A204.1 (cell line): Measurements from ENCODE around the gene NAALADL2.
"Not testable (repeated sequence)": the region's sequence is repeated elsewhere in the genome, so short reads cannot be mapped to it uniquely, and the experiment has no call there.

Experiments
- FAIRE-seq: peaks from 2 replicates; lab custom pipeline; 2012; peaks lifted over from hg19 to GRCh38; lab: Jason Lieb, UNC

Gene NAALADL2

DNA sequence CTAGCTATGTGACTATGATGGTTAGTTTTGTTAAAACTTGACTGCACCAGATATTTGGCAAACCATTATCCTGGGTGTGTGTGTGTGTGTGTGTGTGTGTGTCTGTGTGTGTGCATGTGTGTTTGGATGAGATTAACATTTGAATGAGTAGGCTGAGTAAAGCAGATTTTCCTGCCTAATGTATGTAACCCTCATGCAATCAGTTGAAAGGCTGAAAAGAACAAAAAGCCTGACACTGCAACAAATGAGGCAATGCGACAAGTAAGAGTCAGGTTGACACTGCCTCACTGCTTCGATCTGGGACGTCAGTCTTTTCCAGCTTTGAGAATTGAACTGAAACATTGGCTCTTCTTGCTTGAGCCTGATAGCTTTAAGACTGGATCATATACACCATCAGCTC lies 643.0 kb downstream of the NAALADL2 start:
- no peak for FAIRE-seq

DNA sequence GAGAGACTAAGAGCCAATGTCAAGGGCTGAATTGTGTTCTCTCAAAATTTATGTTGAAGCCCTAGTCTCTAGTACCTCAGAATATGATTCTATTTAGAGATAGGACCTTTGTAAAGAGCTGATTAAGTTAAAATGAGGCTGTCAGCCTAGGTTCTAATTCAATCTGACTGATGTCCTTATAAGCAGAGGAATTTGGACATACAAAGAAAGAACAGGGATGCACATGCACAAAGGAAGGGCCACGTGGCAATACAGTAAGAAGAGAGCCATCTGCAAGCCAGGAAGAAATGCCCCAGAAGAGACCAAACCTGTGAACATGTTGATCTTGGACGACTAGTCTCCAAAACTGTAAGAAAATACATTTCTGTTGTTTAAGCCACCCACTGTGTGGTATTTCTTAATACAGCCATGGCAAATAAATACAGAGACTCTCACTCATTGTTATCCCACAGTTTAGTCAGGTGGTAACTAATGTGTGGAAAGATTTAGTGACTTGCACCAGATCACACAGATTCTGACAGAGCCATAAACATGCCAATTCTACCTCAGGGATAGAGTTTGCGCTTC lies 652.2 kb downstream of the NAALADL2 start:
- no peak for FAIRE-seq

- FAIRE-seq, result no peak
These were observed 653.6 kb downstream of the NAALADL2 start for GRCh38 chr3:175512700-175513099.

DNA sequence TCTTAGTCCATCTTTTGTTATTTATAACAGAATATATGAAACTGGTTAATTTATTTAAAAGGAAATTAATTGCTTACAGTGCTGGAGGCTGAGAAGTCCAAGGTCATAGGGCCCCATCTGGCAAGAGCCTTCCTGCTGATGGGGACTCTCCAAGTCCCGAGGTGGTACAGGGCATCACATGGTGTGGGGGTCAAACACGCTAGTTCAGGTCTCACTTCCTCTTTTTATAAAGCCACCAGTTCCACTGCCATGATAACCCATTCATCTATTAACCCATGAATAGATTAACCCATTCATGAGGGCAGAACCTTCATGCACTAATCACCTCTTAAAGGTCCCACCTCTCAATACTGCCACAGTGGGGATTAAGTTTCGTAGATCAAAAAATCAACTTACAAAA lies 659.3 kb downstream of the NAALADL2 start:
- FAIRE-seq, result no peak

DNA sequence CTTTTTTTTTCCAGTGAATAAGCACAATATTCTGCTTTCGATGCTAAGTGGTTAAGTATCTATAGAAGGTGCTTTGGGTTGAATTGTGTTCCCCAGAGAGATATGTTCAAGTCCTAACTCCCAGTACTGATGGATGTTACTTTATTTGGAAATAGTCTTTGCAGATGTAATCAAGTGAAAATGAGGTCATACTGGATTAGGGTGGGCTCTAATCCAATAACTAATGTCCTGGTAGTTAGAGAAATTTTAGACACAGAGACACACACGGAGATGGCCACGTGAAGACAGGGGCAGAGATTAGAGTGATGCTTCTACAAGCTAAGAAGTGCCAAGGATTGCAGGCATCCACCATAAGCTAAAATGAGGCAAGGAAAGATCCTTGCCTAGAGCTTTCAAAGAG lies 662.3 kb downstream of the NAALADL2 start:
- FAIRE-seq, result no peak

DNA sequence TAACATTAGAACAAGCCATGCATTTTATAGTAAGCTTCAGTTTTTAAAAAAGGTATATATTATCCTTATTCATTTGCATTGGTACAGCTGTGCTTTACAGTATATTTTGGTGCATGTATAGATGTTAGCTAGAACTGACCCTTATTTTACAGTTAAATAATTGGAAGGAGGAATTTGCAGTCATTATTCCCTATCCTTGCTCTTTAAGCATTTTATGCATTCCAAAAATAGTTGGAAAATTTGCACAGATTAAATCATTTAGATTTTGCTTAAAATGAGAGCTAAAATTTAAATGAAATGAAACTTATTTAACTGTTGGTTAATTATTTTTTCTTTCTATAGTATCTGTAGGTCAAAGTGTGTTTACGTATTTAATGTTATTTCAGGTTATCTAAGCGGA lies 667.1 kb downstream of the NAALADL2 start:
- no peak for FAIRE-seq

DNA sequence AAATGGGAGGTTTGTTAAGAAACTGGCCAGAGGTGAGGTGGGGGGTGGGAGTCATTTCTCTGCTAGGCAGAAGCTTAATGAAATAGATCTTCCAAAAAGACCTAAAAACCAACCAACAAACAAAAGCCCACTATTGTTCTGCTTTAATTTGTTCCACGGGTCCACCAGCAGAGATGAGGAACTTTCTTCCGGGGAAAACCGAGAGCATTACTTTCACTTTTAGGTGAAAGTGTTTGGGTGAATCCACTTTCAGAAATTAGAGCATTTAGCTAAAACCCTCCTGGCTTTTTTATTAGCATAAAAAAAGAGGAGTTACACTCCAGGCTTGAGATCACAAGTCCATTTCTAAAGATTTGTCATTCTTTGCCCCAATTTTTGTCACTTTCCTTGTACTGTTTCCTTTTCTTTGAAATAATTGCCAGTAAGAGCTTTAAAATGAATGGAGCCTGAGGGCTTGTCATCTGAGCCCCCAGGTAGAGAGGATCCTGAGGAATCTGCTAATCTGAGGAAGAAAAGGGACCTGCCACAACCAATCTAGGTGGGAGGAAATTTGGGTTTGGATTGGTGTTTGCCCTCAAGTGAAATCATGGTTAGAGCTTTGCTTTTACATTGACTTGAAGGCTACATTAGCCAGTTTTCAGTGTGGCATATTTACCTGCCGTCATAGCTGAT lies 667.6 kb downstream of the NAALADL2 start:
- FAIRE-seq, result no peak

DNA sequence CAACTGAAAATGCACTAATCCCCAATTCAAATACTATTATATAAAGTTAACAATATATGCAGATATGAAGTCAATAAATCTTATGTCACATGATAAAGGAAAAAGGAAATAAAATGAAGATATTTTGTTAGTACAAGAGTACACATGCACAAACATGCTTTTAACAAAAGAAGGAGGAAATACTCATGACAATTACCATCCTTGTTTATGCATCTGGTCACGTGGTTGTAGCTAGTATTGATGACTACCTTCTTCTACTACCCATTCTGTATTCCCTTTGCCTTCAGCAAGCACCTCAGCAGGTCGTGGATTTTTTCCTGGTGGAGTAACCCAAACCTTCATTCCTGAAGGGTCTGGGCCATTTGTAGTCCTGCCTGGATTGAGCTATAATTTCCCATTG lies 669.6 kb downstream of the NAALADL2 start:
- FAIRE-seq, result not testable (repeated sequence)

- FAIRE-seq, result no peak
These were observed 676.2 kb downstream of the NAALADL2 start for GRCh38 chr3:175535351-175535750.

- FAIRE-seq, result no peak
These were observed 687.0 kb downstream of the NAALADL2 start for GRCh38 chr3:175546115-175546514.

DNA sequence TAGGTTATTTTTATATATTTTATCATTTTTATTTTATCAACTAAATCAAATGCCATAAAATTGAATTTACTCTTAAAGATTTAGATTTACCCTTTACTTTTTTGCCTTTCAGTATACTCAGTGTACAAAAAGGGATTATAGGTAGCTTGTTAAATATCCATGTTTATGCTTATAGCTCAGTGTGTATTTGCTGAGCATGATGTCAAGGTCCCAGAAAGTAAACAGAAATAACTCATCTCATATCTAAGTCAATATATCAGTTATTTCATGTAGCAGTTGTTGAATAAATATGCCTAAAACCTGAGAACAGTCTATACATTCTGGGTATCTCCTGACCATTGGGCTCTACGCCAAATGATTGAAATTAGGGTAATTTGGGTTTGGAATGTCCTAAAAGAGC lies 693.8 kb downstream of the NAALADL2 start:
- FAIRE-seq, result no peak

- no peak for FAIRE-seq
These were observed 695.7 kb downstream of the NAALADL2 start for GRCh38 chr3:175554801-175555200.

GRCh38 chr3:175558261-175558660 lies 699.1 kb downstream of the NAALADL2 start:
- no peak for FAIRE-seq

GRCh38 chr3:175564363-175564762 lies 705.2 kb downstream of the NAALADL2 start:
- no peak for FAIRE-seq

GRCh38 chr3:175571096-175571495 lies 712.0 kb downstream of the NAALADL2 start:
- FAIRE-seq, result no peak

- no peak for FAIRE-seq
These were observed 714.1 kb downstream of the NAALADL2 start for GRCh38 chr3:175573226-175573625.

- FAIRE-seq, result no peak
These were observed 721.2 kb downstream of the NAALADL2 start for GRCh38 chr3:175580318-175580717.

DNA sequence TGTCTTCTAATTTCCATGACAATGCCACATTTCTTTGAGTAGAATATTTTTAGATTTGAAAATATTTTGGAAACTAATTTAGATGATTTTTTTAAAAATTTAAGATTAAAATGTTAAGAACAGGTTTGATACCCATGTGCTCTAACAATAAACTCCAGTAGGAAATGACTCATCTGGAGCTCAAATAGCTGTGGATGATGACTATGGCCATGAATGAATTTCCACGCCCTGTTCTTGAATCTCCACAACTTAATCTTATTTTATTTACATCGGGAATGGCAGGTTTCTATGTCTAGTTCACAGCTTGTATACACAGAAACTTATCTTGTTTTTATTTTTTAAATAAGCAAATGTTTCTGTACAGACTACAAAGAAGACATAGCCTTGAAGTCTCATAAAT lies 726.8 kb downstream of the NAALADL2 start:
- FAIRE-seq, result no peak

- no peak for FAIRE-seq
These were observed 731.6 kb downstream of the NAALADL2 start for GRCh38 chr3:175590745-175591144.

DNA sequence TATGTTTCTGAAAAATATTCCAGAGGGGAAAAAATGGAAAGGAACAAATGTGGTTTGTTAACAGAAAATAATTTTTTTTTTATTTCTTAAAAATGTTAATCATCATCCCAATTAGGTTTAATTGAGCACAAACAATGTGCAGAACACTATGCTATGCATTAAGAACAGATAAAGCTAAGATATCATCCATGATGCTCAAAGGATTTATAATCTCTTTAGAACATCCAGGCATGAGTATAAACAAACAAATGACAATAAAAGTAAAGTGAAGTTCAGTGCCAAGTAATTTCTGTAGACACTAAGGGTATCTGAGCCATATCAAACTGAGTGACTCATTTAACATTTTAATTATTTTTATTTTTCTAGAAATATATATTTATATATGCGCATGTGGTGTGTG lies 732.2 kb downstream of the NAALADL2 start:
- no peak for FAIRE-seq

- FAIRE-seq, result no peak
These were observed 734.2 kb downstream of the NAALADL2 start for GRCh38 chr3:175593331-175593730.

- FAIRE-seq, result no peak
These were observed 739.6 kb downstream of the NAALADL2 start for GRCh38 chr3:175598740-175599139.

GRCh38 chr3:175601521-175601920 lies 742.4 kb downstream of the NAALADL2 start:
- no peak for FAIRE-seq

DNA sequence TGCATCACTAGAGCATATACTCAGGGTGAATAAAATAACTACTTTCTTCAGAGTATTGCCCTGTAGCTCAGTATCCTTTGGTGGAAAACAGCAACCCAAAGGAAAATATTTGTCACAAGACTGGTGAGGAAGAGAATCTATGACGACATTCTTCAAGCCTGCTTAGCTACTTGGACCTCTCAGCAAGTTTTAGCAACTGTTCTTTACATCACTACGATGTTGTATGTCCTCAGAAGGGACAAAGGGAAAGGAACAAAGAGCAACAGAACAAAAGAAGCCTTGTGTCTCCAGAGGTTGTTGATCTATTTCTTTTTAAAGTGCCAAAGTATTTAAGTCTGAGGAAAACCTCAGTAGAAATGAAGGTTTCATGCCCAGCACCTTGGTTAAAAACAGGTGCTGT lies 746.7 kb downstream of the NAALADL2 start:
- no peak for FAIRE-seq
